NT2/D1 (cell line): ENCODE measurements around the gene BTBD2.

ENCODE experiments used
- SUZ12 ChIP-seq: IDR thresholded peaks from 2 replicates; pipeline ENCODE4 v1.6.1; 2011; ENCODE audit not compliant: insufficient read length, insufficient read depth; ENCODE audit errors: extremely low read depth
- ZNF274 ChIP-seq: IDR thresholded peaks from 2 replicates; pipeline ENCODE4 v1.6.1; 2011; ENCODE audit warnings: mild to moderate bottlenecking, low read depth, low read length

GRCh38 chr19:2042485-2043250 lies 27.2 kb upstream of the BTBD2 start:
- TF ChIP-seq ZNF274 (no peak), SUZ12 (no peak)
